MM.1S (cell line): ENCODE data around the gene SNRNP70.

Experiments used
- EZH2 ChIP-seq: fragments of 300-600 bp; sonication (generic); optimal IDR thresholded peaks from 2 replicates; pipeline ENCODE3; 2017; ENCODE audit warnings: low read depth, mild to moderate bottlenecking, antibody characterized with exemption, low read length, mixed read lengths
- EZH2phosphoT487 ChIP-seq: fragments of 300-600 bp; sonication (generic); IDR thresholded peaks from 2 replicates; pipeline ENCODE4 v1.6.1; 2018; ENCODE audit warnings: antibody characterized with exemption, low read length
- TF ChIP-seq, protein P1 (sequence below): fragments of 300-600 bp; sonication (generic); IDR thresholded peaks from 2 replicates; pipeline ENCODE4 v1.5.1; 2016; ENCODE audit warnings: antibody characterized with exemption, low read length, mixed read lengths

GRCh38 chr19:49140951-49141350 is 55.7 kb downstream of the SNRNP70 start:
- TF ChIP-seq, protein P1, sequence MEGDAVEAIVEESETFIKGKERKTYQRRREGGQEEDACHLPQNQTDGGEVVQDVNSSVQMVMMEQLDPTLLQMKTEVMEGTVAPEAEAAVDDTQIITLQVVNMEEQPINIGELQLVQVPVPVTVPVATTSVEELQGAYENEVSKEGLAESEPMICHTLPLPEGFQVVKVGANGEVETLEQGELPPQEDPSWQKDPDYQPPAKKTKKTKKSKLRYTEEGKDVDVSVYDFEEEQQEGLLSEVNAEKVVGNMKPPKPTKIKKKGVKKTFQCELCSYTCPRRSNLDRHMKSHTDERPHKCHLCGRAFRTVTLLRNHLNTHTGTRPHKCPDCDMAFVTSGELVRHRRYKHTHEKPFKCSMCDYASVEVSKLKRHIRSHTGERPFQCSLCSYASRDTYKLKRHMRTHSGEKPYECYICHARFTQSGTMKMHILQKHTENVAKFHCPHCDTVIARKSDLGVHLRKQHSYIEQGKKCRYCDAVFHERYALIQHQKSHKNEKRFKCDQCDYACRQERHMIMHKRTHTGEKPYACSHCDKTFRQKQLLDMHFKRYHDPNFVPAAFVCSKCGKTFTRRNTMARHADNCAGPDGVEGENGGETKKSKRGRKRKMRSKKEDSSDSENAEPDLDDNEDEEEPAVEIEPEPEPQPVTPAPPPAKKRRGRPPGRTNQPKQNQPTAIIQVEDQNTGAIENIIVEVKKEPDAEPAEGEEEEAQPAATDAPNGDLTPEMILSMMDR: no peak
- TF ChIP-seq EZH2 (no peak), EZH2phosphoT487 (no peak)
